ENCODE results near the gene FNDC5. TPM values are rescaled to one million over a fixed set of nuclear protein-coding genes. Genes with fewer than 3 reads are reported as not detected.

Gene FNDC5
- total and polyA plus RNA-seq, 2 of the 13 experiments (the other 11 are each of a cell fraction or from before 2014, with no cell fraction given) = 1.4 to 3.1 TPM

DNA sequence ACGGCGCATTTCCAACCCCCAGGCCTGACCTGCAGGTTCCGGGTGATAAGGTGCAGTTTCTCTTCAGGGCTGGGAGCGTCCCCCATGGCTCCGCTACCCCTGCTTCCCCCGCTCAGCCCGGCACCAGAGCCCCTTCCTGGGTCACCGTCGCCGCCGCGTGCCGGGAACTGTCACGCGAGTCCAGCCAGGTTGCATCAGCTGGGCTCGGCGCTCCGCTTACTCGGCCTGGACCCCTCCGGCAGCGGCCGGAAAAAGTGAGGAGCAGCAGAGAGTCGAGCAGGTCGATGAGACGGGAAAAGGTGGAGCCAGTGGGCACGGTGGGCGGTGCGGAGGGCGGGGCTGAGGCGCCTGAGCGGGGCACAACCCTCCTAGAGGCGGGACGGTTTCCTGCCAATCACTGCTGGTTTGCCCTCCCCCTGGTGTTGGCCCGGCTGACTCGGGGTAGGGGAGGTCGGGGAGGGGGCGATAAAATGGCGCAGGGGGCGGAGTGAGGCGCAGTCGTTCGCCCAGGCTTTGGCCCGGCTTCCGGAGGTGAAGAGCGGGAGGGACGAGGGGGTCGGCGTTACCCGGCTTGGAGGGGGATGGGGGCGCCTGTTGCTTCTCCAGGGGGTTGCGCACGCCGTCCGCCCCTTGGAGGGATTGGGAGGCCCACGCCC is 53.4 kb downstream of the FNDC5 start, which contains the start of the genes S100PBP and YARS1 (continued):
- peak; percentile 62; the same call in 1 of the 2 replicates for TF ChIP-seq SP2 (CRISPR knock-in tag; IDR thresholded peaks at IDR 0.05)
- no peak; the same call in 1 of the 2 replicates for TF ChIP-seq GMEB2 (CRISPR knock-in tag; IDR thresholded peaks at IDR 0.05; ENCODE audit: low read depth)
- TF ChIP-seq SALL1 (CRISPR knock-in tag; IDR thresholded peaks at IDR 0.05) = peak; percentile 95
- TF ChIP-seq ZNF33B (CRISPR knock-in tag; IDR thresholded peaks at IDR 0.05) = no peak; the same call in 1 of the 2 replicates
- TF ChIP-seq ELF1 (CRISPR knock-in tag; IDR thresholded peaks at IDR 0.05) = peak; percentile 96
- no peak for TF ChIP-seq SNRNP70 (IDR thresholded peaks at IDR 0.05; ENCODE audit: low read depth, low read length)
- peak in 1 of 2 experiments; percentile 98; a peak in 2 of 4 replicates for TF ChIP-seq KLF16 (CRISPR knock-in tag; IDR thresholded peaks at IDR 0.05)
- TF ChIP-seq SMAD3 (CRISPR knock-in tag; IDR thresholded peaks at IDR 0.05) = peak; percentile 95
- no peak for TF ChIP-seq ZSCAN30 (CRISPR knock-in tag; IDR thresholded peaks at IDR 0.05)
- TF ChIP-seq ZBTB44 (CRISPR knock-in tag; IDR thresholded peaks at IDR 0.05) = peak; percentile 93; the same call in 1 of the 2 replicates
- TF ChIP-seq, protein P1, sequence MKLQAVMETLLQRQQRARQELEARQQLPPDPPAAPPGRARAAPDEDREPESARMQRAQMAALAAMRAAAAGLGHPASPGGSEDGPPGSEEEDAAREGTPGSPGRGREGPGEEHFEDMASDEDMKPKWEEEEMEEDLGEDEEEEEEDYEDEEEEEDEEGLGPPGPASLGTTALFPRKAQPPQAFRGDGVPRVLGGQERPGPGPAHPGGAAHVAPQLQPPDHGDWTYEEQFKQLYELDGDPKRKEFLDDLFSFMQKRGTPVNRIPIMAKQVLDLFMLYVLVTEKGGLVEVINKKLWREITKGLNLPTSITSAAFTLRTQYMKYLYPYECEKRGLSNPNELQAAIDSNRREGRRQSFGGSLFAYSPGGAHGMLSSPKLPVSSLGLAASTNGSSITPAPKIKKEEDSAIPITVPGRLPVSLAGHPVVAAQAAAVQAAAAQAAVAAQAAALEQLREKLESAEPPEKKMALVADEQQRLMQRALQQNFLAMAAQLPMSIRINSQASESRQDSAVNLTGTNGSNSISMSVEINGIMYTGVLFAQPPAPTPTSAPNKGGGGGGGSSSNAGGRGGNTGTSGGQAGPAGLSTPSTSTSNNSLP (IDR thresholded peaks at IDR 0.05; ENCODE audit: low read depth, low read length) = no peak; the same call in 1 of the 2 replicates
- TF ChIP-seq, protein P2, sequence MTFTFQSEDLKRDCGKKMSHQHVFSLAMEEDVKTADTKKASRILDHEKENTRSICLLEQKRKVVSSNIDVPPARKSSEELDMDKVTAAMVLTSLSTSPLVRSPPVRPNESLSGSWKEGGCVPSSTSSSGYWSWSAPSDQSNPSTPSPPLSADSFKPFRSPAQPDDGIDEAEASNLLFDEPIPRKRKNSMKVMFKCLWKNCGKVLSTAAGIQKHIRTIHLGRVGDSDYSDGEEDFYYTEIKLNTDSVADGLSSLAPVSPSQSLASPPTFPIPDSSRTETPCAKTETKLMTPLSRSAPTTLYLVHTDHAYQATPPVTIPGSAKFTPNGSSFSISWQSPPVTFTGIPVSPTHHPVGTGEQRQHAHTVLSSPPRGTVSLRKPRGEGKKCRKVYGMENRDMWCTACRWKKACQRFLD (CRISPR knock-in tag; IDR thresholded peaks at IDR 0.05; ENCODE audit: borderline replicate concordance) = no peak; the same call in 1 of the 2 replicates
- no peak for TF ChIP-seq USF2 (IDR thresholded peaks at IDR 0.05; ENCODE audit: low read depth, low read length)
- TF ChIP-seq USF2 (CRISPR knock-in tag; IDR thresholded peaks at IDR 0.05; ENCODE audit: borderline replicate concordance) = no peak
- TF ChIP-seq TGIF2 (CRISPR knock-in tag; IDR thresholded peaks at IDR 0.05) = peak; percentile 100
- TF ChIP-seq RARG (CRISPR knock-in tag; IDR thresholded peaks at IDR 0.05; ENCODE audit: low read depth) = 0 out of 2 replicates have a peak, but pooled peaks have one; percentile 91
- no peak for TF ChIP-seq HDAC6 (IDR thresholded peaks at IDR 0.05; ENCODE audit: low read depth, low read length)
- TF ChIP-seq DR1 (CRISPR knock-in tag; IDR thresholded peaks at IDR 0.05) = peak; percentile 93
- peak; percentile 93 for TF ChIP-seq MEIS1 (CRISPR knock-in tag; IDR thresholded peaks at IDR 0.05; ENCODE audit: borderline replicate concordance)
